CD4-positive, alpha-beta T cell treated with Interleukin-6 for 4 hours (primary cell): ENCODE measurements around the gene PCSK5.
"Not testable (repeated sequence)": the region's sequence is repeated elsewhere in the genome, so short reads cannot be mapped to it uniquely, and the experiment has no call there.

Experiments
- DNase-seq: peaks from one replicate; pipeline ENCODE4 v3.0.0-alpha.2; 2020; ENCODE audit warnings: mixed read lengths

The PCSK5 gene

DNA sequence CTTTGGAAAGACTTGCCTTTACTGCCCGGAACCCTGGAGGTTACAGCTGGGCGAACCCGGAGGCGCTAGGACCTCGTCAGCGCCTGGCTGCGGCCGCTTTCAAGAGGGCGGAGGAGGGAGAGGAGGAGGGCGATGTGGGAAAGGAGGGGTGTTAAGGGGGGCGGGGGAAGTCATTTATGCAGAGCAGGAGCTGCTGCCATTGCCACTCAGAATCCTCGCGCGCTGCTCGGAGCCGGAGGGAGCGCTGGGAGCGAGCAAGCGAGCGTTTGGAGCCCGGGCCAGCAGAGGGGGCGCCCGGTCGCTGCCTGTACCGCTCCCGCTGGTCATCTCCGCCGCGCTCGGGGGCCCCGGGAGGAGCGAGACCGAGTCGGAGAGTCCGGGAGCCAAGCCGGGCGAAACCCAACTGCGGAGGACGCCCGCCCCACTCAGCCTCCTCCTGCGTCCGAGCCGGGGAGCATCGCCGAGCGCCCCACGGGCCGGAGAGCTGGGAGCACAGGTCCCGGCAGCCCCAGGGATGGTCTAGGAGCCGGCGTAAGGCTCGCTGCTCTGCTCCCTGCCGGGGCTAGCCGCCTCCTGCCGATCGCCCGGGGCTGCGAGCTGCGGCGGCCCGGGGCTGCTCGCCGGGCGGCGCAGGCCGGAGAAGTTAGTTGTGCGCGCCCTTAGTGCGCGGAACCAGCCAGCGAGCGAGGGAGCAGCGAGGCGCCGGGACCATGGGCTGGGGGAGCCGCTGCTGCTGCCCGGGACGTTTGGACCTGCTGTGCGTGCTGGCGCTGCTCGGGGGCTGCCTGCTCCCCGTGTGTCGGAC lies at the start of gene PCSK5:
Gene PCSK5 (plus strand): TSS at position 202 of the 805 bp plus-strand sequence. CDS start 509 bp downstream, at position 711.
- DNase-seq = peak; percentile 87

DNA sequence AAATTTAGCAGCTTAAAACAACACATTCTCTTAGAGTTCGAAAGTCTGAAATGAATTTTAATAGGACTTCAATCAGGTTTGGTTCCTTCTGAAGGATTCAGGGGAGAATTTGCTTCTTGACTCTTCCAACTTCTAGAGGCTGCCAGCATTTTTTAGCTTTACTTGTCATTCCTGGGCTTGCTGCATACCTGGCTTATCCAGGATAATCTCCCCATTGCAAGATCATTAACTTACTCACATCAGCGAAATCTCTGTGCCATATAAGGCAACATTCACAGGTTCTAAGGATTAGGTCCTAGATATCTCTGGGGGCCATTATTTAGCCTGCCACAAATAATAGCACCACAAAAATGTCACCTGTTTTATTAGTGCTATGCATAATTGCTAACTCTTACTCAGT lies 46.2 kb upstream of the PCSK5 start:
- no peak for DNase-seq

DNA sequence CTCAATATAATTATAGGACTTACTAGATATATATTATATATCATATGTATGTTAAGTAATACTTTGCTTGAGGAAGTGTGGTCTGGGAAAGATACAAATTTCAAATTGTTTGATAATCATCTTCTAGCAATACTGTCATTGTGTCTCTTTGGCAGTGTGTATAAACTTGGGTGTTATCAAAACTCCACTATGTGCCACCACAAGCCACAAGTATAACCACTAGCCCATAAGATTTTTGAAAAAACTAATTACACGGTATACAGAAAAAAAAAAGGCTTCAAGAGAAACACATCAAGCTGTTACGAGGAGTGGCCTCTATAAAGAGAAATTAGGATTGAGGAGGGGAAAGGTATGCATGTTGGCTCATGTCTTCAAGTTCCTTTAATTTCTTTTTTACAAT lies 44.7 kb upstream of the PCSK5 start:
- no peak for DNase-seq

DNA sequence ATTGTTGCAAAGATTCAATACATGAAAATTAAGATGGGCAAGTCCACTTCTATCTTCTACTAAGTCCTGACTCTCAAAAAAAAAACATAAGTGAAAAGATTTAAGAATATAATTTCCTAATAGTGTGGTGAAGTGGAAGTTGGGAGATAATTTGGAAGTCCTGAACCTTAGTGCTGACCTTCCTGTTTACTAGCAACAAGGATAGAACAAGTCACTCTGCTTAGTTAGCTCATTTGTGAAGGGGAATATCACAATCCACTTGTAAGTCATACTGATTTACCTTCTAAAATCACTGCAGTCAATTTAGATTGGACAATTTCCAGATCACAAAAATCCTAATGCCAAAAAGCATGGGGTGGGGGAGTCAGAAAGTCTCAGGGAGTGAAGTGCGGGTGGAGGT lies 43.4 kb upstream of the PCSK5 start:
- no peak for DNase-seq

DNA sequence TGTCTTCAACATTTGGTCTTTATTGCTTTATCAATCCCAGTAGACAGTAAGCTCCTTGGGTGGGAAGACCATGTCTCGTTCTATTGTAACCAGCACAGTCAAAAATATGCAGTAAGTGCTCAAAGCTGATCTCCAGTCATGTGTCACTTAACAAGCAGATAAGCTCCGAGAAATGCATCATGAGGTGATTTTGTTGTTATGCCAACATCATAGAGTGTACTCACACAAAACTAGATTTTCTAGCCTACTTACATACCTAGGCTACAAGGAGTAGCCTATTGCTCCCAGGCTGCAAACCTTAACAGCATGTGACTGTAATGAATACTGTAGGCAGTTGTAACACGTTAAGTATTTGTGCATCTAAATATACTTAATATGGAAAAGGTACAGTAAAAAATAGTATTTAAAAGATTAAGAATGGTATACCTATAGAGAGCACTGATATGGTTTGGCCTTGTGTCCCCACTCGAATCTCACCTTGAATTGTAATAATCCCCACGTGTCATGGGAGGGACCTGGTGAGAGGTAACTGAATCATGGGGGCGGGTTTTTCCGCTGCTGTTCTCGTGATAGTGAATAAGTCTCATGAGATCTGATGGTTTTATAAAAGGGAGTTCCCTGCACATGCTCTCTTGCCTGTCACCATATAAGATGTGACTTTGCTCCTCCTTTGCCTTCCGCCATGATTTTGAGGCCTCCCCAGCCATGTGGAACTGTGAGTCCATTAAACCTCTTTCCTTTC lies 39.8 kb upstream of the PCSK5 start:
- DNase-seq = no peak

DNA sequence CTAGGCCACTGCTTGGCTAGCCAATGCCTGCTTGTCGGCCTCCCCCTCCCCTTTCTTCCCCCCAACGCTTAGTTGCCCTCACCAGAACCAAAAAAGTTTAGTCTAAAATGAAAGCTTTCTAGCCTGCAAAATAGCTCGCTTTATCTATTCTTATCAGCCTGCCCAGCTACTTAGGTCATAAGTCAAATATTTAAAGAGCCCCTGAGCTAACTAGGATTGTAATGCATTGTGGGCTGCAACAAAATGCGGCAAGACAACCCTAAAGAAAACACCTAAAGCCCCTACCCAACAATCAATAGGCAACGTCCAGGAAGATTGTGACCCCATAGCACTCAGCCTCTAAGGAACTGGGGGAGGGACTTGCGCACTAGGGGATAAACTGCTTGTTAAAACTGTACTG lies 38.6 kb upstream of the PCSK5 start:
- no peak for DNase-seq

DNA sequence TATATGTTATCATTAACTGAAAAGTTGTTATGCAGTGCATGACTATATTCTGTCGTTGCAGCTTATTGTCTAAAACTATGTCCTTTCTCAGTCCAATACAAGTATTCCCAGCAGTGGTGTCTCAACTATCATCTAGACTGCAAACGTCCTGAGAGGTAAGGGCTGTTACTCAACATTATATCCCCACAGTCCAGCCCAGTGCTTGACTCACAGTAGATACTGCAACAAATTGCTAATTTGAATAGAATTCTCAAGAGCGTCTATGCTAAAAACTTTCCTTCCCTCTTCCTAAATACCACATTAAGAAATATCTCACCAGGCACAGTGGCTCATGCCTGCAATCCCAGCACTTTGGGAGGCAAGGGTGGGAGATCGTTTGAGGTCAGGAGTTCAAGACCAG lies 37.7 kb upstream of the PCSK5 start:
- DNase-seq = no peak

DNA sequence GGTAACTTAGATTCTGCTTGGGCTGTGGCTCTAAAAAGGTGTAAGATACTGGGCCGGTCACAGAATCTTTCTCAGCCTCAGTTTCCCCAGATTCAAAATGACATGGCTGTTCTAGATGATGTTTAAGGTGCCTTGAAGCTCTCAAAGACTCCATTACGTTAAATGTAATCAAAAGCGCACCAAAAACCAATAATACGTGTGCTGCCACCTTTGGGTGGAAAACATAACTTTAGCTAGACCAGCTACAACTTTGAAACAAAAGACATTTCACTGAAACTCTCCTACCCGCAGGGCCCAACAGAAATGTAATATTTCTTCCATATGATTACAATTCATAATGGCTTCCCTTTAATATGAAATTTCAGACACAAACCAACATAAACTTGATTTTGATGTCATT lies 35.0 kb upstream of the PCSK5 start:
- no peak for DNase-seq

DNA sequence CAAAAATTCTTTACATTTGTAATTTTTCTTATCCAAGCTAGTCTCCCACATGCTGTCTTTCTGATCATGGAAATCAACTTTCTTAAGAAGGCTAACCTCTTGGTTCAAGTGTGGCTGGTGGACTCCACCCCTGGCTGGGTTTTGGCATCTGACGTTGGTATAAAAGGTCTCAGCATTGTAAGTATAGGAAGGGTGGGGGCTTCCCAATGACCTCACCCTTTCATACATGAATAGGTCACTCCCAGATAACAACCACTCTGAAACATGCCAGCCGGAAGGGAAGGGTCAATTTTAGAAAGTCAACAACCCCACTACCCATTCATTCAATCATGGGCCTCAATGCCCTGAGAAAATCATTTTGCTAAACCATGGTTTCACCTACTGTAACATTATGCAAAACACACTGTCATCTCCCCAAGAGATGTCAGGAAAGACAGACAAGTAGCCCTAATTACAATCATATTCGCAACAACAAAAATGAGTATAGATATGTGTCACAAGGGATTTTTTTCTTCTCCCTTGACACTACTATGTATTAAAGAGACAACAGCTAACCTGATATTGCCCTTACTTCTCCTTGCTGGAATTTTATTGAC lies 31.9 kb upstream of the PCSK5 start:
- no peak for DNase-seq

DNA sequence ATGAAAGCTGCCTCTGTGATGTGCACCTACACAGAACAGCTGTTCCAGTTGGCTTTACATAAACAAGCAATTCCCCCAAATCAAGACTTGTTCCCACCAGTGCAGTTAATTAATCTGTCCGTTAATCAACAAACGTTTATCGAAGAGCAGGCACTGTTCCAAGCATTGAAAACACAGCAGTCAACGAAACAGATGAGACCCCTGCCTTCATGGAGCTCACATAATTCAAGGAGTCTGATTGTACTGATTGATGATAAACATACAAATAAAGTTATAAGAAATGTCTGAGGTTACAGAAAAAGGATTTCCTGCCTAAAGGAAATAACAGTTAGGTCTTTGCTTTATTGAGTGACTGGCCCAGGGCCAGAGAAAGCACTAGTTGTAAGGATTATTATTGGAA lies 26.2 kb upstream of the PCSK5 start:
- DNase-seq = no peak

DNA sequence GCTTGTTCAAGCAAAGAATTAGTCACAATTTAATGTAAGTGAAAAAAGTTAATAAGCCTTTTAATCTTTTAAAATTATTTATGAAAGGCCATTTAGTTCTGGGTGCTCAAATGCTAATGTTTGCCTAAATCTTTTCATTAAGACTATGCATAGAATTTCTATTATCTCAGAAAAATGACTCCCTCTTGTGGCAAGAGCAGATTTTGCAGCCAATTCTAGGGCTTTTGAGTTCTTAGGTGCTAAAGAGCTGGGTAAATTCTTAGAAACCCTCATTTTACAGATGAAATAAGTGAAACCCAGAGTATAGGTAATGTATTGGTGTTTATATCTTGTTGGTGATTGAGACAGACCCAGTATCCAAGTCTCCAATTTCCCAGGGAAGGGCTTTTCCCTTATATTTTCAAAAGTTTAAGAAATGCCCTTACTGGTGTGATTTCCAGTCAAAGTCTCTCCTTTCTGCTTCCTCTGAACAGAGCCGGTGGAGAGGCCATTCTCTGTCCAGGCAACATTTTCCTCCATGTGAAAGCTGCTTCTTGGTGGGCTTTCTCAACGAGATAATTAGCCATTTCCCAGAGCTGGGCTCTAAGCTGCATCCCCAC lies 24.1 kb upstream of the PCSK5 start:
- peak; percentile 55 for DNase-seq

DNA sequence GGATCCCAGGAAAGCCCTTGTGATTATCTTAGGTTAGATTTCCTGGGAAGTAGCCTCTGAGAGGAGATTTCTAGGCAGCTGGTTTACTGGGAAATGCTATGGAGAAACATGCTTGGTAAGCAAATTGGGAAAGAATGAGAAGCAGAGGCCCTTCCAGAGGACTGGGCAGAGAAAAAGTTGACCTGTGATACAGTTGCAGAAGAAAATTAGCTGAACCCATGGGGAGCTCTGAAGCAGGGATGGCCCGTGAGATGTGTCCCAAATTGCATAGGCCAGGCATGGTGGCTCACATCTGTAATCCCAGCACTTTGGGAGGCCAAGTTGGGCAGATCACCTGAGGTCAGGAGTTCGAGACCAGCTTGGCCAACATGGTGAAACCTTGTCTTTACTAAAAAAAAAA lies 21.9 kb upstream of the PCSK5 start:
- DNase-seq = not testable (repeated sequence)

DNA sequence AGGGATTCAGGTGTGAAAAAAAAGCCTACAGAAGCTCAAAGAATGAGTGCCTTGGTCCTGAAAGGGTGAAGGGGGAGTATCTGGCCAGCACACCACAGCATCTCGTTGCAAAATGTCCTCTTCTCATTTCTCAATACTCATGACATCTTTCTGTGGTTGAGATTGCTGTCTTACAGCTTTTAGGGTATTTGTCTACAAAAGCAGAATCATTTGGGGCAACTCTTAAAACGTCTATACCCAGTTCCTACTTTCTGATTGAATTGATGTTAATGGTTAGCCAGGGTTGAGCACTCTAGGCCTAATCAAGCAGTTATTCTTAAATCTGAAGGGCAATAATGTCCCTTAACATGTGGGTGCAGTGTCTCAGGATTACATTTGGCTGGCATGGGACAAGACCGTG lies 21.2 kb upstream of the PCSK5 start:
- DNase-seq = no peak

DNA sequence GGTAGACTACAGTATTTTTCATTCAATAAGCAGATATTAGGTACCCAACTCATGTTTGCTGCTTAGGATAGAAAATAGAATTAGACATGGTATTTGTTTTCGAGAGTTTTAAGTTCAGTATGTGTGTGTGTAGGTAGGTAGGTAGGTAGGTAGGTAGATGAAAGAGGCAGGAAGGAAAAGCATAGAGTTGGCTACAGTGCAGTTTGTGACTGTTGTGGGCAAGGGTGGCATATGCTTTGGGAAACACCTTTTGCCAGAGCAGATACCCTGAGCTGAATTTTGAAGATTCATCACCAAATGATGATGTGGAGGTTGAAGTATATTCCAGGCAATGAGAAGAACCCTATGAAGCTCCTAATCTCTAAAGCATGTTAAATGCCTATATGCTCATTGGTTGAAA lies 20.0 kb upstream of the PCSK5 start:
- no peak for DNase-seq

DNA sequence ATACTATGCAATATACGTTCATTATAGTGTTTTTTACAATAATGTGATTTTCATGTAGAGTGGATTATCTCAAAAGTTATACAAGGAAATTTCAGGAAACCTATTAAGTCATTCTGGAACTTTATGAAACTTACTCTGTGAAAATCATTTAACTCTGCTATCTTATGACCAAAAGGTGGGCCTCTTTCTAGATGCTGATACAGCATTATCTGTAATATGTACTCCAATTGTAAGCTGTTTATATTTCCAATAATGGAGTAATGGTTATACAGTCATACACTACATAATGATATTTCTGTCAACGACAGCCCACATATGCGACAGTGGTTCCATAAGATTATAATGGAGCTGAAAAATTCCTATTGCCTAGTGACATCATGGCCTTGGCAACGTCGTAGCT lies 18.8 kb upstream of the PCSK5 start:
- no peak for DNase-seq

DNA sequence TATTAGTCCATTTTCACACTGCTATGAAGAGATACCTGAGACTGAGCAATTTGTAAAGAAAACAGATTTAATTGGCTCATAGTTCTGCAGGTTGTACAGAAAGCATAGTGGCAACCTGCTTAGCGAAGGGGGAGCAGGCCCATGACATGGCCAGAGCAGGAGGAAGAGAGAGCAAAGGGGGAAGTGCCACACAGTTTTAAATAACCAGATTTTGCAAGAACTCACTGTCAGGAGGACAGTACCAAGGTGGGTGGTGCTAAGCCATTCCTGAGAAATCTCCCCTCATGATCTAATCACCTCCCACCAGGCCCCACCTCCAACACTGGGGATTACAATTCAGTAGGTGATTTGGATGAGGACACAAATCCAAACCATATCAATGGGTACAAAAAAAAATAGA lies 16.8 kb upstream of the PCSK5 start:
- no peak for DNase-seq

DNA sequence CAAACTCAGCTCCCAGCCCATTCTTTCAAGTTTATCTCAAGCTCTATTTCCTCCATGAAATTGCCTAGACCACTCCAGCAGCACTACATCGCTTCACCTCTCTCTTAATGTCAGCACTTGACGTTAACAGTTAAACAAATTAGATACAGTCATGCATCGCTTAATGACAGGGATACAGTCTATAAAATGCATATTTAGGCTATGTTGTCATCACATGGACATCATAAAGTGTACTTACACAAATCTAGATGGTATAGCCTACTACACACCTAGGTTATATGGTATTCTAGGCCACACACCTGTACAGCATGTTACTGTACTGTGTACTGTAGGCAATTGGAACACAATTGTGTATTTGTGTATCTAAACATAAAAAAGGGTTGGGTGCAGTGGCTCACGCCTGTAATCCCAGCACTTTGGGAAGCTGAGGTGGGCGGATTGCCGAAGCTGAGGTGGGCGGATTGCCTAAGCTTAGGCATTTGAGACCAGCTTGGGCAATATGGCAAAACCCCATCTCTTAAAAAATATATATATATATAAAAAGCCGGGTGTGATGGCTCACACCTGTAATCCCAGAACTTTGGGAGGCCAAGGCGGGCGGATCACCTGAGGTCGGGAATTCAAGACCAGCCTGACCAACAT lies 13.4 kb upstream of the PCSK5 start:
- no peak for DNase-seq

DNA sequence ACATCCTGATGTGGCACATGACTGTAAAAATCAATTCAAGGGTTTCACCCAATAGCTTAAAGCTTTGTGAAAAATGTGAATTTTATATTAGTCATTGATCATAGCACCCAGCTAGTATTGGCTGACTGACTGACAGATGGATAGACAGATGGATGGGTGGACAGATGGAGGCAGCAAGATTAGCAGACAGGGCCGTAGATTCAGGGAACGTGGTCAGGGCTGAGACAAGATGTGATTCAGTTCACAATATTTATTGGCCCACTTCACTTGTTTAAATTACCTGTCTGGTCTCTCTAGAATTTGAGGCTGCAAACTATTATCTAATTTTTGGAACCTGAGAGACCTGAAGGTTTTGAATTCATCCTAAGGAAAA lies 12.0 kb upstream of the PCSK5 start:
- DNase-seq = no peak

DNA sequence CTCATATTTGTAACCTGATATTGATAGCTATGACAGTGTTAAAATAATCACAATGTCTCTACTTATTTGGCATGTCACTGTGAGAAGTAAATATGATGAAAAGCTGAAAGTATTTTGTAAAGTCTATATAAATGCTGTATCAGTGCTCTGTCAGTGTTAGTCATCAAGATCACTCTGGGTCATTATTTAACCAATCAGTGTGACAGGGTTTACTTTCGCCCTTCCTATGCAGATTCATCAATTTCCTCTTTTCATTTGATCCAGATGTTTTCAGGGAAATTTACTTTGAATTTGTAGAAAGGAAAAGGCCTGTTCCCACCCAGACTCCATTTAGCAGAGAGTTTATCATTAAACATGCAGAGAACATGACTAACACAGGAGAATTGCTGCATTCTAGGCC lies 9.9 kb upstream of the PCSK5 start:
- DNase-seq = no peak

DNA sequence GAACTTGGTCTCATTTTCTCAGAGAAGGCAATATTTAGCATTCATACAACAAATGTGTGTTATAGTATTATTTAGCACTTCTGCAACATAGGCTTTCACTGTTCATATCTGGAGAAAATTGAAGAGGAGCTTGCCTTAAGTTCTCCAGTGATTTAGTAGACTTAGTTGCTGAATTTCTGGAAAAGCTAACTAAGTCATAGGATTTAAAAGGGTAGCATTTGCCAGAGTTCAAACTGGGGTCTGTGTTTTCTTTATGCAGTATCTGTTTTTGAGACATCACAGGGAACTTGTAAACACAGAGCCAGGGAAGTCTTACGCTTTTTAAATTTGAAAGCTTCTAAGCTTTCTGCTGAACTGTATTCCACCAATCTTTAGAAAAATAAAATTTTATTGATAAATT lies 8.7 kb upstream of the PCSK5 start:
- no peak for DNase-seq

DNA sequence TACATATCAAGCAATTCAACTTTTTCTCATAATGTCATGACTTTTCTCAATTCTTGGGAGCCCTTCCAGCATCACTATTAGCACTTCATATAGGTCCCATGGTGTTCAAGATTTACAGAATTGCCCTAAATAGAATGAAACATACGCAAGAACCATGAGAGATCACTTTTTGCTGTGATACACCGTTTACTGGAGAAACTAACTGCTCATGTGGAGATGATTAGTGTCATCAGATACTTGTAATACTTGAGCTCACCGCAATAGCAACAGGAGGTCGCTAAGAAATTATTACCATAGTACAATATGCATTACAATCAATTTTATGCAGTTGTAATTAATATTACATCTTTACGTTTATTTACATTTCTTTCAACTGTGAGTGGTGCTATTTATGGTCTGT lies 4.8 kb upstream of the PCSK5 start:
- DNase-seq = no peak

DNA sequence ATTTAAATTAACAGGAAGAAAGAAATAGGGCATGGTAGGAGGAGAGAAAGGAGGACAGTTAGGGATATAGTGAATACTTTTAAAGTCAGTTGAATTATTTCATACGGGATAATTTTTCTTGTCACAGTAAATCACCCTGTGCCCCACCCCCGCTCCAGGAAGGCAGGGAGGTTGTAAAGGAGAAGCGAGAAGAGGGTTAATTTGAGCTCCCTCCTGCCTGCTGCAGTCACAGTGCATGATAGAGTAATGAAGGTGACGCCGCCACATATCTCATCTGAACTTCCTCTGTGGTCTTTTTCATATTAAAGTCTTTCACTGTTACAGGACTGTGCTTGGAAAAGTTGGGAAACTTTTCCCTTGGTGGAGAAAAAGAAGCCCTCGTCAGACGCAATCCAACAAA lies 896 bp upstream of the PCSK5 start:
- DNase-seq = peak; percentile 28

DNA sequence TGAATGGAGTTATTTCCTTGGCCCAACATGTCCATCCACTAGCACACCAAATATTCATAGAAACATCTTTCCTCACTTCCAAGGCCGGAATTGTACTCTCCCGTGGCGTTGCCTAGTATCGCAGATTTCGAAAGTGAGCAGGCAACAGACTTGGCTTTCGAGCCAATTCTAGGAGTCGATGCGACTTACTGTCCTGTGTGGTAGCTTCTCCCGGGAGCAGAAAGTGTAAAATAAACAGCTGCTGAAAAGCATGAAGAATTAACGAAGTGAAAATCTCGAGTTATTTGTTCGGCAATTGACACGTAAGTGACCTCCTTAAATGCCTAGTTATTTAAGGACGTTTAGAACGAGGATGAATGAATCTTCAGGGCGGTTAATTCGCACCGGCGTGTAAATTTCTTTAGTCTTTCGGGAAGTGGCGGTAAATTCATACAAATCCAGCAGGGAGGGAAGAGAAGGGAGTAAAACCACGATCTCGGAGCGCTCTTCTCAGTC lies 449 bp upstream of the PCSK5 start:
- DNase-seq = peak; percentile 6
